ENCODE results near the gene DCTN5.

The DCTN5 gene

DNA sequence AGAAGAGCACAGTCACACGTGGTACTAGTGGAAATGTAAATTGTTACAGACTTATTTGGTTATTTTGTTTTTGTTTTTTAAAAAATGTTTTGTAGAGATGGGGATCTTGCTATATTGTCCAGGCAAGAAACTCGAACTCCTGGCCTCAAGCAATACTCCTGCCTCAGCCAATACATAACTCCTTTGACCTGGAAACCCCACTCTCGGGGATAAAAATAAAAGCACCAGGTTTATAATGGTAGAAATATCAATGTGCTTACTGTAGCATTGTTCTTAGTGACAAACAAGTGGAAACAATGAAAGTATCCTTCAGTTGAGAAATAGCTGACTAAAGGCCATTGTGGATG, 83.5 kb downstream of the DCTN5 start:
- DNase-seq = no peak
- TF ChIP-seq, protein P1, sequence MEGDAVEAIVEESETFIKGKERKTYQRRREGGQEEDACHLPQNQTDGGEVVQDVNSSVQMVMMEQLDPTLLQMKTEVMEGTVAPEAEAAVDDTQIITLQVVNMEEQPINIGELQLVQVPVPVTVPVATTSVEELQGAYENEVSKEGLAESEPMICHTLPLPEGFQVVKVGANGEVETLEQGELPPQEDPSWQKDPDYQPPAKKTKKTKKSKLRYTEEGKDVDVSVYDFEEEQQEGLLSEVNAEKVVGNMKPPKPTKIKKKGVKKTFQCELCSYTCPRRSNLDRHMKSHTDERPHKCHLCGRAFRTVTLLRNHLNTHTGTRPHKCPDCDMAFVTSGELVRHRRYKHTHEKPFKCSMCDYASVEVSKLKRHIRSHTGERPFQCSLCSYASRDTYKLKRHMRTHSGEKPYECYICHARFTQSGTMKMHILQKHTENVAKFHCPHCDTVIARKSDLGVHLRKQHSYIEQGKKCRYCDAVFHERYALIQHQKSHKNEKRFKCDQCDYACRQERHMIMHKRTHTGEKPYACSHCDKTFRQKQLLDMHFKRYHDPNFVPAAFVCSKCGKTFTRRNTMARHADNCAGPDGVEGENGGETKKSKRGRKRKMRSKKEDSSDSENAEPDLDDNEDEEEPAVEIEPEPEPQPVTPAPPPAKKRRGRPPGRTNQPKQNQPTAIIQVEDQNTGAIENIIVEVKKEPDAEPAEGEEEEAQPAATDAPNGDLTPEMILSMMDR (IDR thresholded peaks at IDR 0.05; ENCODE audit: low read depth, low read length) = no peak
- no peak overlapping the region for H3K4me3 ChIP-seq (ENCODE audit: low read depth, low read length)
- no peaks in the 10 kb centered on the region for H3K4me1 ChIP-seq
- H3K9me3 ChIP-seq = no peaks in the 10 kb centered on the region
- H3K36me3 ChIP-seq = no peaks in the 10 kb centered on the region
- no peaks in the 10 kb centered on the region for H3K27me3 ChIP-seq

DNA sequence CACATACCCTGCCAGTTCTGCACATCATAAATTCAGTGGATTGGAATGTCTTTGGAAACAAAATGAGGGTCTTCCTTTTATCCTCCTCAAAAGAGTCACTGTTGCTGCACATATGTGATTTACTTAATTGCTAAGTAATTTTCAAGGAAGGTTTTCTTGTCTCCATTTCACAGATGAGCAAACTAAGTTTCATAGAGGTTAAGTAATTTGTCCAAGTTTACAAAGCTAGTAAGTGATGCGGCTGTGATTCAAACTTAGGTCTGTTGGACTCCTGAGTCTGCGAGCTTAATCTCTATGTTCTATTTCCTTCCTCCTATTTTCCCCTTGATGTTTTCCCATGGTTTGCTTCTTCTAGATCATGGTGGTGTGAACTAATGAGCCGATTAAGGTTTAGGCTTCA, 85.4 kb downstream of the DCTN5 start:
- TF ChIP-seq, protein P1 (IDR thresholded peaks at IDR 0.05; ENCODE audit: low read depth, low read length) = no peak
- H3K9me3 ChIP-seq = no peaks in the 10 kb centered on the region
- H3K4me3 ChIP-seq (ENCODE audit: low read depth, low read length) = no peak overlapping the region
- H3K4me1 ChIP-seq = no peaks in the 10 kb centered on the region
- no peaks in the 10 kb centered on the region for H3K27me3 ChIP-seq
- DNase-seq = no peak
- H3K36me3 ChIP-seq = no peaks in the 10 kb centered on the region
